Bronchial epithelial cell (primary cell): ENCODE results near the gene RXRG. TPM values are rescaled to one million over a fixed set of nuclear protein-coding genes. Genes with fewer than 3 reads are reported as not detected.

Source experiments
- DNase-seq: peaks from one replicate; pipeline ENCODE4 v3.0.0-alpha.2; 2010; ENCODE audit warnings: low read depth
- FAIRE-seq: peaks from 2 replicates; lab custom pipeline; 2011; peaks lifted over from hg19 to GRCh38; lab: Jason Lieb, UNC
- H3K27me3 ChIP-seq: 2 replicates; pipeline ENCODE4 v1.5.1; 2011; ENCODE audit warnings: low read length; ENCODE audit not compliant: control insufficient read depth, insufficient read depth
- H3K36me3 ChIP-seq: 2 replicates; pipeline ENCODE4 v1.5.1; 2011; ENCODE audit warnings: low read length; ENCODE audit not compliant: control insufficient read depth, insufficient read depth
- H3K4me3 ChIP-seq: 2 replicates; pipeline ENCODE4 v1.5.1; 2011; ENCODE audit warnings: mild to moderate bottlenecking, low read depth, low read length, control low read depth
- total RNA-seq: library from RNA; depleted of rRNA; stranded (reverse); fragments of >200 nt; gene quantifications from 2 replicates; pipeline ENCODE4 v1.2.1, GENCODE V29; 2014
- TF ChIP-seq, protein P1 (sequence below): IDR thresholded peaks from 2 replicates; pipeline ENCODE4 v1.5.1; 2011; ENCODE audit warnings: mild to moderate bottlenecking, moderate library complexity, low read length, control low read depth, inconsistent platforms; ENCODE audit not compliant: insufficient read depth, severe bottlenecking

Gene RXRG
- total RNA-seq, 1 donor from 2014 or later, result not detected

DNA sequence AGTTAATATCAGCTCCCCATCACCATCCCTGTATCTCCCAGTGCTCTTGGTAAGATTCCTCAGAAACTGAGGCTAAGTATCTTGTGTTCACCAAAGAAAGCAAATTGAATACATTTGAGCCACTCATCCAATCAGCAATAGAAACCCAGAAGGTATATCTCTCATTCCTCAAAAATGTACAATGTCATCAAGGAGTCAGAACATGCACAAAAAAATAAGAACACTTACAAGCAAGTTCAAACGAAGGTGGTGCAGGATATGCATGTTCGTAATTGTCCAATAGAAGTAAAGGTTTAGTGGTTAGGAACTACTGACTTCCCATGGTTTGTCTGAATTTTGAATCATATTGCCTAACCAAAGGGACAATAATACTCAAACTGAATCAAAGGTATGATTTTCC lies 24.3 kb downstream of the RXRG start:
- TF ChIP-seq, protein P1, sequence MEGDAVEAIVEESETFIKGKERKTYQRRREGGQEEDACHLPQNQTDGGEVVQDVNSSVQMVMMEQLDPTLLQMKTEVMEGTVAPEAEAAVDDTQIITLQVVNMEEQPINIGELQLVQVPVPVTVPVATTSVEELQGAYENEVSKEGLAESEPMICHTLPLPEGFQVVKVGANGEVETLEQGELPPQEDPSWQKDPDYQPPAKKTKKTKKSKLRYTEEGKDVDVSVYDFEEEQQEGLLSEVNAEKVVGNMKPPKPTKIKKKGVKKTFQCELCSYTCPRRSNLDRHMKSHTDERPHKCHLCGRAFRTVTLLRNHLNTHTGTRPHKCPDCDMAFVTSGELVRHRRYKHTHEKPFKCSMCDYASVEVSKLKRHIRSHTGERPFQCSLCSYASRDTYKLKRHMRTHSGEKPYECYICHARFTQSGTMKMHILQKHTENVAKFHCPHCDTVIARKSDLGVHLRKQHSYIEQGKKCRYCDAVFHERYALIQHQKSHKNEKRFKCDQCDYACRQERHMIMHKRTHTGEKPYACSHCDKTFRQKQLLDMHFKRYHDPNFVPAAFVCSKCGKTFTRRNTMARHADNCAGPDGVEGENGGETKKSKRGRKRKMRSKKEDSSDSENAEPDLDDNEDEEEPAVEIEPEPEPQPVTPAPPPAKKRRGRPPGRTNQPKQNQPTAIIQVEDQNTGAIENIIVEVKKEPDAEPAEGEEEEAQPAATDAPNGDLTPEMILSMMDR, result no peak
- Histone ChIP-seq H3K4me3 (no peak overlapping the region), H3K36me3 (no peaks in the 10 kb centered on the region), H3K27me3 (no peaks in the 10 kb centered on the region)
- DNase-seq (peak; percentile 87), FAIRE-seq (no peak)

DNA sequence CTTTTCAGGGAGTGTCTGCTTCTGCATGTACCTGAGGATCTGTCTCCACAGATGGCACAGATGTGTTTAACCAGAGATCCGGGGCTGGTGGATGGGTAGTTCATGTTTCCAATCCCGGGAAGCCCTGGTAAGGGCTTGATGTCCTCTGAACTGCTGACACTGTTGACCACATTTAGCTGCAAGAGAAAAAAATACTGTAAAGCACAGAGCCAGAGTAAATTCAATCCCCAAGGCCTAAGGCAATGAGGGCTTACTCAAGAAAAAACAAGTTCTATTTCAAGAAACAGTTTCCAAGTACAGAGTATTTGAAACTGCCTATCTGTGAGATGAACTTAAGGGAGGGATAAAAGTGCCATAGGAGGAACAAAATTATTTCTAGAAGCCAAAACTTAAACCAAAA lies 25.1 kb downstream of the RXRG start:
- Histone ChIP-seq H3K36me3 (no peaks in the 10 kb centered on the region), H3K4me3 (no peak overlapping the region), H3K27me3 (no peaks in the 10 kb centered on the region)
- DNase-seq (no peak), FAIRE-seq (no peak)
- TF ChIP-seq, protein P1, result no peak

GRCh38 chr1:165418195-165418594 lies 26.7 kb downstream of the RXRG start:
- DNase-seq (no peak), FAIRE-seq (no peak)
- Histone ChIP-seq H3K4me3 (no peak overlapping the region), H3K36me3 (no peaks in the 10 kb centered on the region), H3K27me3 (no peaks in the 10 kb centered on the region)
- TF ChIP-seq, protein P1, result no peak

DNA sequence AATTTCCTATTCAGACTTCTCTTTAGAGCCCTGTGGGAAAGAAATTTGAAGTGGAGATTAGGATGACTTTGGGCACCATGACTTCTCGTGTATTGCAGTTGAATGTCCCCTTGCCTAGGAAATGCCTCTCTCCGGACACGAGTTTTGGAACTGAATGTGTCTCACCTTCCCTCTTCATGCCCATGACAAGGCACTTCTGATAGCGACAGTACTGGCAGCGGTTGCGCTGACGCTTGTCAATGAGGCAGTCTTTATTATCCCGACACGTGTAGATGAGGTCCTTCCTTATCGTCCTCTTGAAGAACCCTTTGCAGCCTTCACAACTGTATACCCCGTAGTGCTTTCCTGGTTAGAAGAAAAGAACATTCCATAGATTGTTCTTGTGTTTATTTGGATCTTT lies 28.1 kb downstream of the RXRG start:
- no peaks in the 10 kb centered on the region for H3K27me3 ChIP-seq

GRCh38 chr1:165415068-165415467 lies 29.9 kb downstream of the RXRG start:
- no peak for FAIRE-seq
- Histone ChIP-seq H3K27me3 (no peaks in the 10 kb centered on the region), H3K4me3 (no peak overlapping the region), H3K36me3 (no peaks in the 10 kb centered on the region)
- no peak for DNase-seq
- TF ChIP-seq, protein P1, result no peak

More for the DNA sequence above, 28.1 kb downstream of the RXRG start:
- H3K4me3 ChIP-seq, result no peak overlapping the region
- DNase-seq (no peak), FAIRE-seq (no peak)
- no peaks in the 10 kb centered on the region for H3K36me3 ChIP-seq
- TF ChIP-seq, protein P1, result no peak

GRCh38 chr1:165414620-165415019 lies 30.3 kb downstream of the RXRG start:
- no peaks in the 10 kb centered on the region for H3K27me3 ChIP-seq
- no peak overlapping the region for H3K4me3 ChIP-seq
- TF ChIP-seq, protein P1, result no peak
- FAIRE-seq, result no peak
- H3K36me3 ChIP-seq, result no peaks in the 10 kb centered on the region
- DNase-seq, result no peak
